Activated T-helper 1 cell treated with anti-CD3 and anti-CD28 coated beads, Interleukin-12 subunit alpha, Interleukin-12 subunit beta, Interleukin-2, Interleukin-4 antibody, amounts not matched to agents 30 ng/mL and 10 ng/mL and 1 ng/mL, durations not matched to agents 14 hours and 24 hours and 36 hours (primary cell): Measurements from ENCODE around the gene ST6GALNAC6. TPM values are rescaled to one million over a fixed set of nuclear protein-coding genes. Genes with fewer than 3 reads are reported as not detected.

Experiments
- DNase-seq: peaks from one replicate; pipeline ENCODE4 v3.0.0; 2021; ENCODE audit warnings: low spot score
- H3K27ac Mint-ChIP-seq: one replicate; pipeline ENCODE4 v1.8.0; 2021; ENCODE audit warnings: mild to moderate bottlenecking, mixed read lengths
- H3K27me3 Mint-ChIP-seq: one replicate; pipeline ENCODE4 v1.8.0; 2022; ENCODE audit warnings: mild to moderate bottlenecking, moderate library complexity, mixed read lengths; ENCODE audit not compliant: insufficient read depth
- H3K36me3 Mint-ChIP-seq: one replicate; pipeline ENCODE4 v1.8.0; 2021; ENCODE audit warnings: low read depth, mixed read lengths
- H3K4me1 Mint-ChIP-seq: one replicate; pipeline ENCODE4 v1.8.0; 2021; ENCODE audit warnings: low read depth, mixed read lengths
- H3K4me3 Mint-ChIP-seq: one replicate; pipeline ENCODE4 v1.8.0; 2021; ENCODE audit warnings: mild to moderate bottlenecking, moderate library complexity, mixed read lengths
- H3K9me3 Mint-ChIP-seq: one replicate; pipeline ENCODE4 v1.8.0; 2021; ENCODE audit warnings: mixed read lengths
- intact Hi-C: fragments of 100-400 bp; cut with micrococcal nuclease; formaldehyde crosslinking; loops from one replicate; pipeline ENCODE4 v1.15.1; 2024
- total RNA-seq: library from RNA; stranded (reverse); gene quantifications from 2 replicates; pipeline ENCODE4 v1.2.3, GENCODE V29; 2022

Gene ST6GALNAC6
- total RNA-seq, result 60.6 and 62.4 TPM in 2 replicates

GRCh38 chr9:127899128-127899943, at the start of gene ST6GALNAC6:
ST6GALNAC6 (minus strand) TSS chr9:127899603; CDS start chr9:127897981, 1,622 bp downstream.
- H3K27me3 Mint-ChIP-seq, result no peaks in the 10 kb centered on the region
- H3K4me1 Mint-ChIP-seq, result peaks cover 30% of the 10 kb centered on the region
- DNase-seq, result peak; percentile 70
- H3K36me3 Mint-ChIP-seq, result peaks cover 35% of the 10 kb centered on the region
- peak within 1 kb of the TSS; percentile 90 for H3K4me3 Mint-ChIP-seq
- intact Hi-C loops, result no loop called here
- H3K27ac Mint-ChIP-seq, result peak within 1 kb of the TSS; percentile 87
- peaks cover 9% of the 10 kb centered on the region for H3K9me3 Mint-ChIP-seq

- Mint-ChIP-seq H3K4me1 (peaks cover 27% of the 10 kb centered on the region), H3K36me3 (peaks cover 30% of the 10 kb centered on the region), H3K27ac (no peak overlapping the region), H3K27me3 (peaks cover 2% of the 10 kb centered on the region), H3K4me3 (no peak overlapping the region), H3K9me3 (no peaks in the 10 kb centered on the region)
- no peak for DNase-seq
- intact Hi-C loops, result no loop called here
These were observed 48.7 kb upstream of the ST6GALNAC6 start for GRCh38 chr9:127947841-127948710.

GRCh38 chr9:127946728-127947127, 47.3 kb upstream of the ST6GALNAC6 start:
- Mint-ChIP-seq H3K4me3 (no peak overlapping the region), H3K27ac (no peak overlapping the region)

GRCh38 chr9:127945942-127946341, 46.5 kb upstream of the ST6GALNAC6 start:
- peaks cover 23% of the 10 kb centered on the region for H3K4me1 Mint-ChIP-seq
- H3K4me3 Mint-ChIP-seq, result no peak overlapping the region
- no peaks in the 10 kb centered on the region for H3K9me3 Mint-ChIP-seq
- intact Hi-C loops, result no loop called here
- H3K27me3 Mint-ChIP-seq, result peaks cover 2% of the 10 kb centered on the region
- peaks cover 30% of the 10 kb centered on the region for H3K36me3 Mint-ChIP-seq
- DNase-seq, result no peak
- H3K27ac Mint-ChIP-seq, result no peak overlapping the region

More at GRCh38 chr9:127946728-127947127, 47.3 kb upstream of the ST6GALNAC6 start:
- peaks cover 27% of the 10 kb centered on the region for H3K4me1 Mint-ChIP-seq
- peaks cover 33% of the 10 kb centered on the region for H3K36me3 Mint-ChIP-seq
- no peaks in the 10 kb centered on the region for H3K9me3 Mint-ChIP-seq
- H3K27me3 Mint-ChIP-seq, result no peaks in the 10 kb centered on the region
- intact Hi-C loops, result no loop called here
- no peak for DNase-seq

- Mint-ChIP-seq H3K36me3 (peaks cover 31% of the 10 kb centered on the region), H3K27ac (no peak overlapping the region), H3K4me3 (no peak overlapping the region), H3K27me3 (peaks cover 2% of the 10 kb centered on the region), H3K9me3 (no peaks in the 10 kb centered on the region), H3K4me1 (peaks cover 17% of the 10 kb centered on the region)
- intact Hi-C loops, result no loop called here
- DNase-seq, result no peak
These were observed 45.9 kb upstream of the ST6GALNAC6 start for GRCh38 chr9:127945338-127945737.

GRCh38 chr9:127944586-127945218, 45.3 kb upstream of the ST6GALNAC6 start:
- DNase-seq, result no peak
- peaks cover 2% of the 10 kb centered on the region for H3K27me3 Mint-ChIP-seq
- H3K4me3 Mint-ChIP-seq, result no peak overlapping the region
- no peaks in the 10 kb centered on the region for H3K9me3 Mint-ChIP-seq
- H3K36me3 Mint-ChIP-seq, result peaks cover 30% of the 10 kb centered on the region
- peaks cover 14% of the 10 kb centered on the region for H3K4me1 Mint-ChIP-seq
- intact Hi-C loops, result no loop called here
- H3K27ac Mint-ChIP-seq, result no peak overlapping the region

- intact Hi-C loops, result loop anchor here (1.0 to 2.0 kb wide), 6 partner anchors 12 to 174 kb away; partner anchors contain the start of gene EEIG1
- Mint-ChIP-seq H3K27me3 (peaks cover 2% of the 10 kb centered on the region), H3K4me1 (peaks cover 14% of the 10 kb centered on the region), H3K36me3 (peaks cover 31% of the 10 kb centered on the region), H3K4me3 (no peak overlapping the region), H3K9me3 (no peaks in the 10 kb centered on the region), H3K27ac (no peak overlapping the region)
- peak; percentile 65 for DNase-seq
These were observed 44.3 kb upstream of the ST6GALNAC6 start for GRCh38 chr9:127943731-127944144.

GRCh38 chr9:127943011-127943662, 43.7 kb upstream of the ST6GALNAC6 start:
- no peak for DNase-seq
- intact Hi-C loops, result loop anchor here (1.0 to 2.0 kb wide), 6 partner anchors 12 to 174 kb away; partner anchors contain the start of gene EEIG1

GRCh38 chr9:127942216-127943010, 43.0 kb upstream of the ST6GALNAC6 start:
- H3K9me3 Mint-ChIP-seq, result no peaks in the 10 kb centered on the region
- peak; percentile 37 for DNase-seq
- no peak overlapping the region for H3K4me3 Mint-ChIP-seq
- H3K27me3 Mint-ChIP-seq, result peaks cover 2% of the 10 kb centered on the region
- intact Hi-C loops, result loop anchor here (1.0 to 2.0 kb wide), 6 partner anchors 13 to 175 kb away; partner anchors contain the start of gene EEIG1
- H3K36me3 Mint-ChIP-seq, result peaks cover 26% of the 10 kb centered on the region
- H3K4me1 Mint-ChIP-seq, result peaks cover 24% of the 10 kb centered on the region
- no peak overlapping the region for H3K27ac Mint-ChIP-seq

More at GRCh38 chr9:127943011-127943662, 43.7 kb upstream of the ST6GALNAC6 start:
- Mint-ChIP-seq H3K4me3 (no peak overlapping the region), H3K9me3 (no peaks in the 10 kb centered on the region), H3K4me1 (peaks cover 19% of the 10 kb centered on the region), H3K36me3 (peaks cover 28% of the 10 kb centered on the region), H3K27ac (no peak overlapping the region), H3K27me3 (peaks cover 2% of the 10 kb centered on the region)

GRCh38 chr9:127941961-127942215, 42.5 kb upstream of the ST6GALNAC6 start:
- intact Hi-C loops, result loop anchor here (2.0 kb wide), 1 partner anchor 39 kb away; the partner anchor contains the start of gene EEIG1
- DNase-seq, result no peak
- Mint-ChIP-seq H3K27me3 (peaks cover 2% of the 10 kb centered on the region), H3K4me3 (no peak overlapping the region), H3K4me1 (peaks cover 27% of the 10 kb centered on the region), H3K36me3 (peaks cover 24% of the 10 kb centered on the region), H3K9me3 (no peaks in the 10 kb centered on the region), H3K27ac (no peak overlapping the region)

GRCh38 chr9:127941062-127941960, 41.9 kb upstream of the ST6GALNAC6 start:
- H3K4me3 Mint-ChIP-seq, result no peak overlapping the region
- no peaks in the 10 kb centered on the region for H3K9me3 Mint-ChIP-seq
- H3K36me3 Mint-ChIP-seq, result peaks cover 24% of the 10 kb centered on the region
- intact Hi-C loops, result no loop called here
- peaks cover 2% of the 10 kb centered on the region for H3K27me3 Mint-ChIP-seq
- H3K27ac Mint-ChIP-seq, result no peak overlapping the region
- peaks cover 31% of the 10 kb centered on the region for H3K4me1 Mint-ChIP-seq
- DNase-seq, result no peak
